22Rv1 (cell line): ENCODE data around the gene FAM117A.

Experiments used
- ZFX ChIP-seq: fragments of 450-650 bp; IDR thresholded peaks from 2 replicates; pipeline ENCODE4 v1.6.1; 2017; ENCODE audit warnings: antibody characterized with exemption, borderline replicate concordance
- TF ChIP-seq, protein P1 (sequence below): fragments of 450-650 bp; IDR thresholded peaks from 2 replicates; pipeline ENCODE4 v1.5.1; 2017; ENCODE audit warnings: mild to moderate bottlenecking

DNA sequence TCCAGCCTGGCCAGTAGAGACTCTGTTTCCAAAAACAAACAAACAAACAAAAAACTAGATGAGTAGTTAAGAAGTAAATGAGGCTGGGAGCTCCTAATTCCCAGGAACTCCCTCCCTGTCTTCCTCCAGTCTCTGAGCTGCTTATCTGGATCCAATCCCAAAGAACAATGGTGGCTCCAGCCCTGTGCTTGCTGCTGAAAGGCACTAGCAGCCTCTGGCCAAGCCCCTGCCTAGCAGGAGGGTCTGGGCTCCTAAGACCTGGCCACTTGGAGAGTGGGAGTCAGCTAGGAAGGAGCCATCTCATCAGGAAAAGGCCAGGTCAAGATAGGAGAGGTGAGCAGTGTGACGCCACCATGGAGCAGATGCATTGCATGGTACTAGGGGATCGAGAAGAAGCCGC lies 41.9 kb downstream of the FAM117A start:
- TF ChIP-seq, protein P1, sequence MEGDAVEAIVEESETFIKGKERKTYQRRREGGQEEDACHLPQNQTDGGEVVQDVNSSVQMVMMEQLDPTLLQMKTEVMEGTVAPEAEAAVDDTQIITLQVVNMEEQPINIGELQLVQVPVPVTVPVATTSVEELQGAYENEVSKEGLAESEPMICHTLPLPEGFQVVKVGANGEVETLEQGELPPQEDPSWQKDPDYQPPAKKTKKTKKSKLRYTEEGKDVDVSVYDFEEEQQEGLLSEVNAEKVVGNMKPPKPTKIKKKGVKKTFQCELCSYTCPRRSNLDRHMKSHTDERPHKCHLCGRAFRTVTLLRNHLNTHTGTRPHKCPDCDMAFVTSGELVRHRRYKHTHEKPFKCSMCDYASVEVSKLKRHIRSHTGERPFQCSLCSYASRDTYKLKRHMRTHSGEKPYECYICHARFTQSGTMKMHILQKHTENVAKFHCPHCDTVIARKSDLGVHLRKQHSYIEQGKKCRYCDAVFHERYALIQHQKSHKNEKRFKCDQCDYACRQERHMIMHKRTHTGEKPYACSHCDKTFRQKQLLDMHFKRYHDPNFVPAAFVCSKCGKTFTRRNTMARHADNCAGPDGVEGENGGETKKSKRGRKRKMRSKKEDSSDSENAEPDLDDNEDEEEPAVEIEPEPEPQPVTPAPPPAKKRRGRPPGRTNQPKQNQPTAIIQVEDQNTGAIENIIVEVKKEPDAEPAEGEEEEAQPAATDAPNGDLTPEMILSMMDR = no peak
- TF ChIP-seq ZFX = no peak
